ENCODE data around the gene MEGF6.

Gene MEGF6

DNA sequence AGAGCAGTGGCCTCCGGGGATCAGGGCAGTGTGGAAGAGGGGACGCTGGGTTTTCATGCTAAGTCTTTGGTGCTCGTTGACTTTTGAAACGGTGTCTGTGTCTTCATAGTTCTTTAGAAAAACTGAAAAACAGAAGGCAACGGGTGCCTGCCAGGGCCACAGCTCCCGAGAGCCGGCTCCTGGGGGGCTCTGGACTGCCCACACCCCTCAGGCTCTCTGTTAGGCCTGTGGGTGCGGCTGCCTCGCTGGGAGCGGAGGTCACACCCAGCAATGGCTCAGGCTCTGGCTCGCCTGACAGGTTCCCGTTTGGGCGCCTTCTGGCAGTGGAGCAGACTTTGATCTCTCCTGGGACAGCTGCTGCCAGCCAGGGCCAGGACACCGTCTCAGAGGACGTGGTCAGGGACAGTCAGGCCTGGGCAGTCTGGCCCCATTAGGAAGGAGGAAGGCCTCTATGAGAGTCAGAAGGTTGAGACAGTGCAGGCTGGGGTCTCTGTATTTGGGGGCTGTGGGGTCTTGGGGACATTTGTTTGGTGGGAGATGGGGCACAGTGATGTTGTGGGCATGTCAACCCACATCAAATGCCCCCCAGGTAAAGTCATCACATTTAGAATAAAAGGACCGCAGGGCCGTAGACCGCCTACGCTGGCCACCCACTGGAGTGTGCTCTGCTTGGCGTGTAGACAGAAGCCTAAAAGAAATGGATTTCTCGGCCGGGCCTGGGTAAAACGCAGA is 151.2 kb downstream of the MEGF6 start:
- H3K27ac ChIP-seq = peak overlapping the region; percentile 71
- no peak for TF ChIP-seq ZFX (IDR thresholded peaks at IDR 0.05; ENCODE audit: borderline replicate concordance)
- TF ChIP-seq, protein P1, sequence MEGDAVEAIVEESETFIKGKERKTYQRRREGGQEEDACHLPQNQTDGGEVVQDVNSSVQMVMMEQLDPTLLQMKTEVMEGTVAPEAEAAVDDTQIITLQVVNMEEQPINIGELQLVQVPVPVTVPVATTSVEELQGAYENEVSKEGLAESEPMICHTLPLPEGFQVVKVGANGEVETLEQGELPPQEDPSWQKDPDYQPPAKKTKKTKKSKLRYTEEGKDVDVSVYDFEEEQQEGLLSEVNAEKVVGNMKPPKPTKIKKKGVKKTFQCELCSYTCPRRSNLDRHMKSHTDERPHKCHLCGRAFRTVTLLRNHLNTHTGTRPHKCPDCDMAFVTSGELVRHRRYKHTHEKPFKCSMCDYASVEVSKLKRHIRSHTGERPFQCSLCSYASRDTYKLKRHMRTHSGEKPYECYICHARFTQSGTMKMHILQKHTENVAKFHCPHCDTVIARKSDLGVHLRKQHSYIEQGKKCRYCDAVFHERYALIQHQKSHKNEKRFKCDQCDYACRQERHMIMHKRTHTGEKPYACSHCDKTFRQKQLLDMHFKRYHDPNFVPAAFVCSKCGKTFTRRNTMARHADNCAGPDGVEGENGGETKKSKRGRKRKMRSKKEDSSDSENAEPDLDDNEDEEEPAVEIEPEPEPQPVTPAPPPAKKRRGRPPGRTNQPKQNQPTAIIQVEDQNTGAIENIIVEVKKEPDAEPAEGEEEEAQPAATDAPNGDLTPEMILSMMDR (IDR thresholded peaks at IDR 0.05) = no peak

- TF ChIP-seq, protein P1 (IDR thresholded peaks at IDR 0.05) = no peak
- TF ChIP-seq ZFX (IDR thresholded peaks at IDR 0.05; ENCODE audit: borderline replicate concordance) = no peak
- H3K27ac ChIP-seq = peak overlapping the region; percentile 71
These were observed 152.0 kb downstream of the MEGF6 start for GRCh38 chr1:3459051-3459908.

- H3K27ac ChIP-seq = peak overlapping the region; percentile 71
- TF ChIP-seq, protein P1 (IDR thresholded peaks at IDR 0.05) = no peak
- no peak for TF ChIP-seq ZFX (IDR thresholded peaks at IDR 0.05; ENCODE audit: borderline replicate concordance)
These were observed 153.1 kb downstream of the MEGF6 start for GRCh38 chr1:3457910-3458883.

DNA sequence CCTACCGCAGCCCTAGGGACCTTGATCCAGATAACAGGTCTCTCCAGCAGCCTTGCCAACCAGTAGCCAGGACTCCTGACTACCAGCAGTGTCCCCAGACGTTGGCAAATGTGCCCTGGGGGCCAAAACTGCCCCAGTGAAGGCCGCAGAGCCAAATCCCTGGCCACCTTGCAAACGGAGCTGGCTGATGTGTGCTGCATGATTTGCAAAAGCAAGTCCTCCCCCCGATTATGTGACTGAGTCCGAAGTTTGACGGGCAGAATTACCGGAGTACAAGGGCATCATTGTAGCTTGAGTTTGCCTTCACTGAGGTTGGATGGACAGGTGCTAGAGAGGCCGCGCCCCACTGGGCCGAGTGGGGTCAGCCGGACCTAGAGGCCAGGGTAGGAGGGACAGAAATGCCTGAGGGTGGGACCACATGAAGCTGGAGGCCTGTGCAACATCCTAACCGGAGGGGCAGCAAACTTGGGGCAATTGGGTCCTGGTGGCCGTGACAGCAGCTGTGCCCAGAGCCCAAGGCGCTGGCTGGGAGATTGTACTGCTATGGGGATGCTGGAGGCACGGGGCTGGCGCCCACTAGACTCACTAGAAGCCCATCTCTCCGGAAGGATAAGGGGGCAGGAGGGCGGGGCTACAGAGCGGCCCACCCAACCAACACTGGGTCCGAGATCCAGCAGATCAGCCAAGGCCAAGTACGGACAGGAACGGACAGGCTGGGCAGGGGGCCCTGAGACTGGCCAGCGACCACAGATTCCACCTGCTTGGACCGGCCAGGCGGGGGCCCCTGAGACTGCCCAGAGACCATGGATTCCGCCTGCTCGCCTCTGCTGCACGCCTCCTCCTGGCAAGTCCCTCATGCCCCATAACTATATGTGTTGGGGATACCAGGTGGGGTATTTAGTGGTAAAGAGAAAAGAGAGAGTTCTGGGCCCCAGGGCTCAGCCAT is 154.1 kb downstream of the MEGF6 start:
- no peak for TF ChIP-seq ZFX (IDR thresholded peaks at IDR 0.05; ENCODE audit: borderline replicate concordance)
- TF ChIP-seq, protein P1 (IDR thresholded peaks at IDR 0.05) = no peak
- peak overlapping the region; percentile 71 for H3K27ac ChIP-seq

DNA sequence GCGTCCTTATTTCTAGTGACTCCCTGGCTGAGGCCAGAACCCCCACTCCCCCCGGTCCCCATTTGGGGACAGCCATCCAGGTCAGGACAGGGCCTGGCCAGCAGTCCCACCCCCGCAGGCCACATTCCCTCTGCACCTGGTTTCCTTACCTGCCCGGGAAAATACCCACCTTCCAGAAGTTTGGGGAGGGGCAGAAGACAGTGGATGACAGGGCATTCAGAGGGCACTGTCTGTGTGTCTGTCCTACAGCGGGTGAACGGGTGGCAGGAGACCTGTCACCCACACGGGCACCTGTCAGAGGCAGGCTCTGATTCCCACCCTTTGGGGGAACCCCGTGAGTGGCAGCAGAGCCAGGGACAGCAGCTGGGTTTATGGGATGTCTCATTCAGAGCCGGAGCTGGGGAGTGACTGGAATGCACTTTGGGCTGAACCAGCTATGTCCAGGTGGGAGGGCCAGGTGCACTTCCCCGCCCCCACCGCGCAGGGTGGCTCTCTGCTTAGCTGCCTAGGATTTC is 154.8 kb downstream of the MEGF6 start:
- peak overlapping the region; percentile 12; the same call in 1 of the 2 replicates for H3K27ac ChIP-seq
- TF ChIP-seq, protein P1 (IDR thresholded peaks at IDR 0.05) = no peak
- no peak for TF ChIP-seq ZFX (IDR thresholded peaks at IDR 0.05; ENCODE audit: borderline replicate concordance)
